ENCODE results near the gene ZNF385B. TPM values are rescaled to one million over a fixed set of nuclear protein-coding genes. Genes with fewer than 3 reads are reported as not detected.

The ZNF385B gene
- total RNA-seq, 2 donors from 2014 or later, result 5.3 to 18.1 TPM

DNA sequence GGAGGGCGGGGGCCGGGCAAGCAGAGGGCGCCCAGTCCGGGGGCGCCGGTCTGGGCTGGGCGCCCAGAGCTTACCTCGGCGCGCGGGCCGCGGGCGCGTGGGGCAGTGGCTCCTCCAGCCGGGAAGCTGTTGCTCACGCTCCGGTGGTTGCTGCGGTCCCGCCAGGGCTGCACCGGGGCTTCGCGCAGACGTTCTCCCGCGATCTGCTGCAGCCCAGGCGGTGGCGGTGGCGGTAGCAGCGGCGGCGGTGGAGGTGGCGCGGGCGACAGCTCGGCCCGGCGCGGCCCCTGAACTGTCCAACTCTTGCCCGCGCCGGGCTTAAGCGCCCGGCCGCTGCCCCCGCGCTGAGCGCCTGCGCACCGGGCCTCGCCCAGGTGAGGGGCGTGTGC, 391 bp downstream of the ZNF385B start:
- Mint-ChIP-seq H3K27me3 (ENCODE audit: insufficient read depth) (peaks cover 80% of the 10 kb centered on the region), H3K9me3 (no peaks in the 10 kb centered on the region), H3K4me1 (peaks cover 20% of the 10 kb centered on the region), H3K36me3 (ENCODE audit: low read depth) (no peaks in the 10 kb centered on the region), H3K27ac (no peak overlapping the region), H3K4me3 (peak overlapping the region; percentile 80)
- Histone ChIP-seq H3K9ac (ENCODE audit: extremely low read depth, low read length, poor library complexity, severe bottlenecking) (no peak overlapping the region), H3K9me3 (ENCODE audit: control insufficient read depth, low read length) (no peaks in the 10 kb centered on the region), H3K36me3 (ENCODE audit: control insufficient read depth, insufficient read depth, low read length) (no peaks in the 10 kb centered on the region), H3K27me3 (ENCODE audit: control insufficient read depth, insufficient read depth, low read length, poor library complexity, severe bottlenecking) (peaks cover 97% of the 10 kb centered on the region), H3K4me1 (ENCODE audit: control insufficient read depth, insufficient read depth, low read length) (no peaks in the 10 kb centered on the region), H3K27ac (ENCODE audit: low read depth, low read length) (no peak overlapping the region), H3K4me3 (ENCODE audit: low read length) (peak overlapping the region; percentile 85)
- TF ChIP-seq, protein P1, sequence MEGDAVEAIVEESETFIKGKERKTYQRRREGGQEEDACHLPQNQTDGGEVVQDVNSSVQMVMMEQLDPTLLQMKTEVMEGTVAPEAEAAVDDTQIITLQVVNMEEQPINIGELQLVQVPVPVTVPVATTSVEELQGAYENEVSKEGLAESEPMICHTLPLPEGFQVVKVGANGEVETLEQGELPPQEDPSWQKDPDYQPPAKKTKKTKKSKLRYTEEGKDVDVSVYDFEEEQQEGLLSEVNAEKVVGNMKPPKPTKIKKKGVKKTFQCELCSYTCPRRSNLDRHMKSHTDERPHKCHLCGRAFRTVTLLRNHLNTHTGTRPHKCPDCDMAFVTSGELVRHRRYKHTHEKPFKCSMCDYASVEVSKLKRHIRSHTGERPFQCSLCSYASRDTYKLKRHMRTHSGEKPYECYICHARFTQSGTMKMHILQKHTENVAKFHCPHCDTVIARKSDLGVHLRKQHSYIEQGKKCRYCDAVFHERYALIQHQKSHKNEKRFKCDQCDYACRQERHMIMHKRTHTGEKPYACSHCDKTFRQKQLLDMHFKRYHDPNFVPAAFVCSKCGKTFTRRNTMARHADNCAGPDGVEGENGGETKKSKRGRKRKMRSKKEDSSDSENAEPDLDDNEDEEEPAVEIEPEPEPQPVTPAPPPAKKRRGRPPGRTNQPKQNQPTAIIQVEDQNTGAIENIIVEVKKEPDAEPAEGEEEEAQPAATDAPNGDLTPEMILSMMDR (conservative IDR thresholded peaks at IDR 0.05), result no peak
- 0% methylated on average over 52 of the region's 52 CpGs; no CpG with 5 or more reads in 1 of the 2 experiments for WGBS, 2 experiments (ENCODE audit: insufficient coverage in 1 of 2, insufficient read length in 1 of 2)
- DNase-seq, result peak; percentile 80

DNA sequence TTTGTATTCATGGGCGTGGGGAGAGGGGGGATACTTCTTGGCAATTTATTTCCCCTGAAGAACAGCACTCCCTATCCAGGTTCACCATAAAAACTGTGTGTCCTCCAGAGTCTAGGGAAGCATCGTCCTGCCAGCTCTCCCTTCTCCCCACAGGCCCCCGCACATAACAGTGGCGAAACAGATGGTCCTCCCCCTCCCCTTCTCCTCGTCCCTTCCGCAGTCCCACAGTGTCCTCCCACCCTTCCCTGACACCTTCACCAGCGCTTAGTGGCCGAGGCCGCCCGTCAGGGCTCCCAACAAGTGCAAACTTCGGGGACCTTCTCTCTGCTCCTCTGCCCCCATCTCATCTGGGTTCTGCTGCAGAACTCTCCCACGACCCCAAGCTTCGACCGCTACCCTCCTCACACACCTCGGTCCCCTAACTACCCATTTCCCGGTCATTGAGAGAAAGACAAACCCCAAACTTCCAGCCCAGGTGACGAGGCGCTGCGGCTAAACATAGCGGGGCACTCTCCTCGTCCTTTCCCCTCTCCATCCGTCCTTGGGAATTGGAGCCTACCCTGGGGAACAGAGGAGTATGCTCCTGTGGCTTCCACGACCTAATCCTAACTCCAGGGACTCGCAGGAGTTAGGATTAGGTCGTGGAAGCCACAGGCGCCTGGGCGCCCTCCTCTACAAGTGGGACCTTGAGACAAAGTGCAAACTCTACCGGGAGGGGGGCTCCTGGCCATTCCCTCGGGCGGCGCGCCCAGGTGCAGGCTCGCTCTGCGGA, 971 bp downstream of the ZNF385B start:
- no peak overlapping the region for H3K27ac Mint-ChIP-seq
- H3K4me3 ChIP-seq (ENCODE audit: low read length), result peak overlapping the region; percentile 85
- no peaks in the 10 kb centered on the region for H3K9me3 ChIP-seq (ENCODE audit: control insufficient read depth, low read length)
- no peaks in the 10 kb centered on the region for H3K4me1 ChIP-seq (ENCODE audit: control insufficient read depth, insufficient read depth, low read length)
- no peaks in the 10 kb centered on the region for H3K36me3 Mint-ChIP-seq (ENCODE audit: low read depth)
- H3K4me3 Mint-ChIP-seq, result peak overlapping the region; percentile 80
- peak; percentile 77 for DNase-seq
- 5 to 10% methylated on average over 12 to 34 of the region's 34 CpGs for WGBS, 2 experiments (ENCODE audit: insufficient coverage in 1 of 2, insufficient read length in 1 of 2)
- peaks cover 96% of the 10 kb centered on the region for H3K27me3 ChIP-seq (ENCODE audit: control insufficient read depth, insufficient read depth, low read length, poor library complexity, severe bottlenecking)
- TF ChIP-seq, protein P1 (conservative IDR thresholded peaks at IDR 0.05), result no peak
- H3K9ac ChIP-seq (ENCODE audit: extremely low read depth, low read length, poor library complexity, severe bottlenecking), result no peak overlapping the region
- no peak overlapping the region for H3K27ac ChIP-seq (ENCODE audit: low read depth, low read length)
- H3K9me3 Mint-ChIP-seq, result no peaks in the 10 kb centered on the region
- no peaks in the 10 kb centered on the region for H3K36me3 ChIP-seq (ENCODE audit: control insufficient read depth, insufficient read depth, low read length)
- peaks cover 20% of the 10 kb centered on the region for H3K4me1 Mint-ChIP-seq
- H3K27me3 Mint-ChIP-seq (ENCODE audit: insufficient read depth), result peaks cover 78% of the 10 kb centered on the region

DNA sequence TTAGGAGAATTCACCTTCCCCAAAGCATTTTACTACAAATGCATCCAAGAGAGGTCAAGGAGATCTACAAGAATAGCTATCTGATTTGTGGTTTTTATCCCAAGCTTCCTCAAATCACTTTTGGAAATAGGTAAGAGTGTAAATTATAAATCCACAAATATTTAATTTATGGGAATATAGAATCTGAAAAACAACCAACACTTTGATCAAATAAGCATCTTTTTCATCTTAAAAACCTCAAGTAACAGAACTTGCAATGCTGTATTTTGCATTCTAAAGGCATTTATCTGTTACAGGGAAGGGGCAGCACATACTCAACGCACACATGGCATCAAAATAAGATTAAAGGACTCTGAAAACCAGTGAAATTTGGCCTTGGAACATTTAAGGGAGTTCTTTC, 1.9 kb downstream of the ZNF385B start:
- Histone ChIP-seq H3K36me3 (ENCODE audit: control insufficient read depth, insufficient read depth, low read length) (no peaks in the 10 kb centered on the region), H3K9me3 (ENCODE audit: control insufficient read depth, low read length) (no peaks in the 10 kb centered on the region), H3K4me1 (ENCODE audit: control insufficient read depth, insufficient read depth, low read length) (no peaks in the 10 kb centered on the region), H3K9ac (ENCODE audit: extremely low read depth, low read length, poor library complexity, severe bottlenecking) (no peak overlapping the region), H3K4me3 (ENCODE audit: low read length) (no peak overlapping the region), H3K27ac (ENCODE audit: low read depth, low read length) (no peak overlapping the region), H3K27me3 (ENCODE audit: control insufficient read depth, insufficient read depth, low read length, poor library complexity, severe bottlenecking) (peaks cover 87% of the 10 kb centered on the region)
- H3K27me3 Mint-ChIP-seq (ENCODE audit: insufficient read depth), result peaks cover 72% of the 10 kb centered on the region
- no peak overlapping the region for H3K27ac Mint-ChIP-seq
- WGBS, 2 experiments (ENCODE audit: insufficient coverage in 1 of 2, insufficient read length in 1 of 2), result 80 to 87% methylated on average over 1 of the region's 1 CpG
- H3K9me3 Mint-ChIP-seq, result no peaks in the 10 kb centered on the region
- H3K4me3 Mint-ChIP-seq, result no peak overlapping the region
- no peaks in the 10 kb centered on the region for H3K36me3 Mint-ChIP-seq (ENCODE audit: low read depth)
- DNase-seq, result no peak
- H3K4me1 Mint-ChIP-seq, result peaks cover 20% of the 10 kb centered on the region
- TF ChIP-seq, protein P1 (conservative IDR thresholded peaks at IDR 0.05), result no peak

Data from endodermal cell (in vitro differentiated cells).